ENCODE data around the gene PREX1.

Gene PREX1

GRCh38 chr20:48674461-48674860 lies 153.3 kb downstream of the PREX1 start:
- no peak for DNase-seq

DNA sequence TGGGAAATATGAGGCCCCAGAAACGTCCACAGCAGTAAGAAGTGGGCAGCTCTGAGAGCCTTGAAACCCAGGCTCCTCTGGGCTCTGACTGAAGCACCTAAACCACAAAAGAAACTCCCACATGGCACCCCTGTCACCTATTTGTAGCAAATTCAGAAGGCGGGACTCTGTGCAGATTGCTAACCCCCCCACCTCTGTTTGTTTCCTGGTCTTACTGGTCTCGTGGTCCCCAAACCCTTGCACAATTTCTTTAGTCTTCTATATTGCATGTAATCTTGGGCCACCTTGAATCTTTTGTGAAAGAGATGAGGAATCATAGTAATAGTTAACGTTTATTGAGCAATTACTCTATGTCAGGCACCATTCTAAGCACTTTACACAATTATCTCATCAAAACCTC lies 154.3 kb downstream of the PREX1 start:
- no peak for DNase-seq

DNA sequence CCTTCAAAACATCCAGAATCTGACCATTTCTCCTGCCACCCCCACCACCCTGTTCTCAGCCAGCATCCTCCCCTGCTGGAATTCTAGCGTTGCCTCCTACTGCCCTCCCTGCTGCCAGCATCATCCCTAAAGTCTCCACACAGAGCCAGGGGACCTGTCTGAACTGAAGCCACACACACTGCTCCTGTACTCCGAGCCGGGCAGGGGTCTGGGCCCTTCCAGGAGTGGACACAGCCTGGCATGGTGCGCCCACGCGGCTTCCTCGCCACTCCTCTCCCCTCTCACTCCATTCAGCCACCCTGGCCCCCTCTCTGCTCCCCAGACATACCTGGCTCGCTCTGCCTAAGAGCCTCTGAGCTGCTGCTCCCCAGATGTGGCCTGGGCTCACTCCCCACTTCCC lies 155.5 kb downstream of the PREX1 start:
- no peak for DNase-seq

GRCh38 chr20:48671141-48671540 lies 156.7 kb downstream of the PREX1 start:
- DNase-seq, result no peak

DNA sequence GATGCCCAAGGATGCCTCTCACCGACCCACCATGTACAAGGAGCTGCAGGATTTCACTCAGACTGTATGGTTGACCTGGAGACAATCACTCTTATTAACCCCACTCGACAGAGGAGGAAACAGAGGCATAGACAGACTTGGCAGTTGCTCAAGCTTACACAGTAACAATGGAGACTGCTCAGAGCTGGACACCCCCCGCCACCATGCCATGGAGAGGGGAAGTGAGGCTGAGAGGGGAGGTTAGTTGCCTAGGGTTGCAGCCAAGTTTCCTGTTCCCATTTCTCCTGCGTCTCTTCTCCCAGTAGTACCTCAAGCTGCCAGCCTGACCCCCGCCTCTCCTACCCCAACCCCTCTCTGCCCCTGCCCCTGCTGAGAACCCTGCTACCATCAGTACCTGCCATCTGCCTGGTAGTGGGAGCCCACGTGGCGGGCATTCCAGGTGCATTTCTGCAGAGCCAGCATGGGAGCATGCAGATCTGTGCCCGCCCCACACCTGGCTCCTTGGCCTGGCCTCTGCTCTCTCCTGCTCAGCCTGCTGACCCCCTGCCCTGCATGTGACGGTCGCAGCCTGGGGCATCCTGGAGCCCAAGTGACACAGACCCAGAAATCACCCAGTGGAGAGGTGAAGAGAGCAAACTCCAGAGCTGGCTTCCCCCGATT lies 157.7 kb downstream of the PREX1 start:
- no peak for DNase-seq

DNA sequence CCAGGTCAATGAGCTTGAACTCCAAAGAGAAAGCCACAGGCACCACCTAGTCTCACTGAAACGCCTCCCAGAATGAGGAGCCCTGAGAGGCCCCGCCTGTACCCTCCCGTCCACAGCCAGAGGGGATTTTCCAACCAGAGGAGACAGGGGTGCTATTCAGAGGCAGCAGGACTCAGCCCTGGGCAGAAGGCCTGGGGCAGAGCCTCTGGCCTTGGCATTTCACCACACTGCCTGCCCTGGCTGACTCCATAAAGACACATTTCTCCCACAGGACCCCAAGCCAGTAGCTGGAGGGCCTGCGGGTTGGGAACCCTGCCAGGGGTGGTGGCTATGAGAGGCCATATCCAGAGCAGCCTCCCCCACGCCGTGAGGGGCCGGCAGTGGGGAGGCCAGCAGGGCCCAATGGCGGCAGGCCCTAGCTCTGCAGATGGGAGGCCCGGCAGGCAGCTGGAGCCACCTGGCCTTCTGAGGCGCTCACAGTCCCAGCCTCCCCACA lies 159.3 kb downstream of the PREX1 start:
- DNase-seq, result no peak

DNA sequence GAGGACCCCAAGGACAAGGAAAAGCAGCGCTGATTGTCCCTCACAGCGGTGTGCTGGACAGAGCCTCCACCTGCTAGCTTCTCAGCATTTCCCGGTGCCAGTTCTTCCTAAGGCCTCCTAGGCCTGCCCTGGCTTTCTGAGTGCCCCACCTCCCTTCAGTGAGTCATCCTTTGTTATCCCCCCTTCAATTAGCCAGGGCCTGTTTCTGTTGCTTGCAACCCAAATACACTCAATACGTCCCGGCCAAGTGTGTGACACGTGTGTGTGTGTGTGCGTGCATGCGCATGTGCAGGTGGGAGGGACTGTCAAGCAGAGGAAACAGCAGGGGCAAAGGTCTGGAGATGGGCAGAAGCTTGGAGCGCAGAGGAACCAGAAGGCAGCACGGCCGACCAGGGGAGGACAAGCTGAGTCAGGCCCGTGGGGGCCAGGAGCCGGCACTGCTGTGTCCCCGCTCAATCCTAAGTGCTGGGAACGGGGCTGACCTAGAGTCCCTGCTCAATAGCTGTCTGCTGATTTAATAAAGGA lies 159.8 kb downstream of the PREX1 start:
- DNase-seq, result no peak

- DNase-seq, result no peak
Observed at GRCh38 chr20:48667481-48667880, 160.3 kb downstream of the PREX1 start.

DNA sequence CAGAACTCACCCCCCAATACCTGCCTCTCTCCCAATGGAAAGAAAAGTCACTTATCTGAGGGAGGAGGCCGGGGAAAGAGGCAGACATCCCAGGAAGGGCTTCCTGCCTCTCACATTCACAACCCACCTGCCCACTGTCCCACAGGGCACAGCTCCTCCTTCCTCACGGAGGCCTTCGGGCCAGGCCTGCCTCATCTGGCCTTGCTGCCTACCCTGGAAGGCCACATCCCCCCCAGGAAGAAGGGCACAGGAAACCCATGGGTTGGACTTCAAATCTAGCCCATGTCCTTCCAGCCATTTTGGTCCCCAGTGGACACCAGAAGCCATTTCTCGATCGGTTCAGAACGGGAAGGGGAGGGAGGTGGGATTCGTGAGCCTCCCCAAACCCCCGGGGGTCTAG lies 162.0 kb downstream of the PREX1 start:
- no peak for DNase-seq

GRCh38 chr20:48662711-48663110 lies 165.1 kb downstream of the PREX1 start:
- no peak for DNase-seq

- no peak for DNase-seq
Observed at GRCh38 chr20:48661575-48662455, 166.0 kb downstream of the PREX1 start.

DNA sequence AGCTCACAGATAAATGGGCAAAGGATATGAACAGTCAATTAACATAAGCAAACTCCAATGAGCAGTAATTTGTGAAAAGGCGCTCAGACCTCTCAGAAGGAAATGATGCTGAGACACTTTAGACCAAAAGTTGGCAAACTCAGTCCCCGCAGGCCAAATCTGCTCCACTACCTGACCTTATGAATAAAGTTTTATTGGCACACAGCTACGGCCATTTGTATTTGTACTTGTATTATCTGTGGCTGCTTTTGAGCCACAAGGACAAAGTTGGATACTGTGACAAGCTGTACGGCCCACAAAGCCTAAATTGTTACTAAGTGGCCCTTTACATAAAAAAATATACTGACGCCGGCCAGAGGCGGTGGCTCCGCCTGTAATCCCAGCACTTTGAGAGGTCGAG lies 167.0 kb downstream of the PREX1 start:
- no peak for DNase-seq

GRCh38 chr20:48659858-48660257 lies 167.9 kb downstream of the PREX1 start:
- no peak for DNase-seq

- no peak for DNase-seq
Observed at GRCh38 chr20:48658505-48658904, 169.3 kb downstream of the PREX1 start.

GRCh38 chr20:48658198-48658476 lies 169.7 kb downstream of the PREX1 start:
- no peak for DNase-seq

DNA sequence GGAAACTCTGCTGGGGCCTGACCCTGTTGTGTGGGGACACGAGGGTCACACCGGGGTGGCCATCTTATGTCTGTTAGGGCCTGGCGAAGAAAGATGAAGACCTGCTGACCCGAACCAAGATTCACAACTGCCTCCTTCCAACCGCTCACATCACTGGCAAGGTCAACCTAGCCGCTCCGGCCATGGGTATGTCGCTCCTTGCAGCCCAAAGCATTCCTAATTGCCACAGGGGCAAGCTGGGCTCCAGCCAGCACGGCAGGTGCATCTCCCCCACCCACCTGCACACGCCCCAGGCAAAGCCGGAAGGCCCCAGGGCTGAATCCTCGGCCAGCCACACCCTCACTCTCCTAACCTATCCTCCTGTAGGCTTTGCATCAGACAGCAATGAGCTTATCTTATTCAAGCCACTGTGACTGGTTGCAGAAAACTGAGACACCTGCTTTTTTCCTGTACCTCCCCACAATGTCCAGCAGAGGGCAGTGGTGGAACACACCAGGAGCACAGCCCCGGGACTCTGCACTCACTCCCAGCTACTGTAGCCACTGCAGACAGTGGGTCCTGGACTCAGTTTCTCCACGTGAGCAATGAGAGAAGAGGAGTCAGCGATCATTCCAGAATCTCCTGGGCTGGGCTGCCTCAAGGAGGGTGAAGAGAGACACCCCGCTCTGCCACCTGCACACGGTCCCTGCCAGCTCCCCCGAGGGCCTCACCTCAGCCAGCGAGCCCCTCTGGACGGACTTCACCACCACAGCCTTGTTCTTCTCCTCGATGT lies 170.2 kb downstream of the PREX1 start:
- peak; percentile 89 for DNase-seq

DNA sequence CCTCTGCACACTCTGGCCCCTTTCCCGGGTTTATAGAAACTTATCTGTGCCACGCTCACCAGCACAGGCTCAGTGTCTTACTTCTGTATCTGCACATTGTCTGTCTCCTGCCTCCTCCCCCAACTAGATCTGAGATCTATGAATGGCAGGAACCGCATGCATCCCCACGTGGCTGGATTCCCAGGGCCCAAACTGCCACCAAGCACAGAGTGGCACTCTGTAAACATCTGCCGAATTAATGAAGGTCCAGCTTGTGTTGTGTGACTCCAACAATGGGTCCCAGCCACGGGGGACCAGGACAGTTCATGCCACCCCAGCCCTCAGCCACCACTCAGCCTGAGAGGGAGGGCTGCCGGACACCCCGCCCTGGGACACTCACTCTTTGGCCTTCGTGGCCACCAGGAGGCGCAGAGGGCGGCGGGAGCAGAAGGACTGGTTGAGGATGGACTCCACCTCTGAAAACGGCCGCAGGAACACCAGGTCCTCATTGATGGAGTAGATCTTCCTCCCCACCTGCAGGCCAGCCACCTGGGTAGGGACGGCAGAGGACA lies 171.1 kb downstream of the PREX1 start:
- DNase-seq, result peak; percentile 90

DNA sequence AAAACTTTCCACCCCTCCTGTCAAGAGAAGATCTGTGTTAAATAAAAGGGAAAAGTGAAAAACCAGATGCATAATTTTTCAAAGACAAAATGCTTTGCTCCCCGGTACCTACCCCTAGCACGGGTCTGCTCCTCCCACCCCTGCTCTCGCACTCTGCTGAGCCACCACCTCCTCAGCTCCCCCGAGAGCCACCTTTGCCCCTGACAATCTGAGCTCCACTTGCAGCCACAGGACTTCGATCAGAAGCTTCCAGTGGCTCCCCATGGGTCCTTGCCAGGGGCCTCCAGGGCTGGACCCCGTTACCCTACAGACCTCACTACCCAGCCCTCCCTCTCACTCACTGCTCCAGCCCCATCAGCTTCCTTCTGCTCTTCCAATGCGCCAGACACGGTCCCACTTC lies 171.7 kb downstream of the PREX1 start:
- DNase-seq, result no peak

DNA sequence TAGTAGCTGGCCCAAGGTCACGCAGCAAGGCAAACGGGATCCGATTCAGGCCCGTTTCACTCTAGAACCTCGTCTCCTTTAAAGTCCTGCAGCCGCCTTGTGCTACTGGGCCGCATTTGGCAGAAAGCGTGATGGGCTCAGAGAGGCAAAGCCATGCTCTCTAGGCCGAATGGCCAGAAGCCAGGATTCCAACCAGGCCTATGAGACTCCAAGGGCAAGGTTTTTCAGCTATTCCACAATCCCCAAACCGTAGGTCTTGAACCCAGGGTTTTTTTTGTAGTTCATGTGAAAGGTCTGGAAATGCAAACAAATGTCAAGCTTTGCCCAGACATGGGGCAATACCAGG lies 174.1 kb downstream of the PREX1 start:
- DNase-seq, result no peak

DNA sequence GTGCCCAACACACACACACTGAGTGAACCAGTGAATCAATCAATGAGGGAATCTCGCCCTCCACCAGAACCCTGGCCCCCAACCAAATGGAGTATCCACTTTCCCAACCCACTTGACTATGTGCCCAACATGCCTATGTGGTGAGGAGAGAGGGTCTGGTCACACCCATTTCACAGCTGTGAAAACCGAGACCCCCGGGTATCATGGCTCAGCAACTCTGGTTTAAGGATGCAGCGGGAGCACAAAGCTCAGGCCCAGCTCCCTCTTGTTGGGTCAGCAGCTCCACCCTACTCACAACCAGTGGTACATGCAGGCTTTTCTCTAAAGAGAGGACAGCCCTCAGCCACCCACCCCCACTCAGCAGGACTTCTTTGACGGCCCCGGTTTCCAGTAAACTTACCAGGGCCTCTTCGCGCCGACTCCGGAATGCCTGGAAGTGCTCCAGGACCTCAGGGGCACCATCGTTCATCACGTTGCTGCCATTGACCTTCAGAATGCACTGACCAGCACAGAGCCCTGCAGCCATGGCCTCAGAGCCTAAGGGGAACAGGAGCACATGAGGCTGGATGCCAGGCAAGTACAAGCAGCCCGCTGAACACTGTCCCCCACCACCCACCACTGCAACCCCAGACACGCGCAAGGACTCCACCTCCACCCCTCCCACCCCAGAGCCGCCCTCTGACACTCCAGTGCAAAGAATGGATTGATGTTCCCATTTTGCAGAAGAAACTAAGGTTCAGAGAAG lies 174.7 kb downstream of the PREX1 start:
- DNase-seq, result no peak

DNA sequence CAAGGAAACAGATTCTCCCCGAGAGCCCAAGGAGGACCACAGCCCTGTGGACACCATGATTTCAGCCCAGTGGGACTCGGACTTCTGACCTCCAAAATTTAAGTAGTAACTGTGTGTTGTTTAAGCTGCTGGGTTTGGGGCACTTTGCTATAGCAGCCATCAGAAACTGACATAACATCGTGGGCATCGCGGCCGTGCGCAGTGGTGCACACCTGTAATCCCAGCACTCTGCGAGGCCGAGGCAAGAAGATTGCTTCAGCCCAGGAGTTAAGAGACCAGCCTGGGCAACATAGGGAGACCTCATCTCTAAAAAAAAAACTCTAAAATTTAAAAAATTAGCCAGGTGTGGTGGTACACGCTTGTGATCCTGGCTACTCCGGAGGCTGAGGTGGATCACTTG lies 175.8 kb downstream of the PREX1 start:
- DNase-seq, result no peak

- DNase-seq, result no peak
Observed at GRCh38 chr20:48651271-48651670, 176.5 kb downstream of the PREX1 start.

GRCh38 chr20:48649868-48650267 lies 177.9 kb downstream of the PREX1 start:
- DNase-seq, result no peak
